HL-60/S4 (cell line): Measurements from ENCODE around the gene IHH.

Source experiments
- in situ Hi-C: fragments of 300-500 bp; cut with MboI; formaldehyde crosslinking; loops from 2 replicates; pipeline ENCODE4 v1.14.3; 2022; ENCODE audit warnings: low sequenced_read_pairs

The IHH gene

DNA sequence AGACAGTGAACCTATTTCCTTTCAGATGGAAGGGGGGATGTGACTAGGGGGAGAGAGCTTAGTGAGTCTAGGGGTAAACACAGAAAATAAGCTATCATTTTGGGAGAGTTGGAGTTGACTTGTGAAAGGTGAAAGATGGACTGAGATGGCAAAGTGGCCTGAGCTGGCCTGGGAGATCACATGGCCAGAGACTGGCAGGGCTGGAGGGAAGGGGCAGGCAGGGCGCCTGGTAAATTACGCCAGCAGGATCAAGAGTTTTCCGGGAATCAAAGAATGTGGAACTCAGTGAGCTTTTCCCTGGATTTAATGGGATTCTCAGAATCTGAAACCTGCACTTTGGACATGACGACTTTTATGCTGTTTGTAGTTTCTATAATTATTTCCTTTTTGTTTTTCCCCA, 18.6 kb downstream of the IHH start:
- in situ Hi-C loops = no loop called here

DNA sequence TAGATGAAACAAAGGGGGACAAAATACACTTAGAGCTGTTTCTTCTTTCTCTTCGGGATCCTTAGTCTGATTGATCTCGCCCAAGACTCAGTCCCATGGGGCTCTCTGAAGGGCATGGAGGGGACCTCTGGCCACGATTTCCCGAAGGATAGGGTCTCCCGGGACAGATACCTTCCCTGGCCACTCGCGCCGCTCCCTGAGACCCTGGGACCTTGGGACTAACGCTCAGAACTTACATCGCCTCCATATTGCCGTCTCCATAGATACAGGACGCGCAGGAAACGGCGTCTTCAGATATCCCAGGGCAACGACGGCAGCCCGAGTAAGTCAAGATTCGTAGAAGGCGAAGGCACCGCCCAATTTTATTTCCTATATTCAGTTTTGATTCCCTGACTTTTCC, 19.5 kb downstream of the IHH start, which contains the start of gene CFAP65:
CFAP65 (minus strand) TSS at position 265 of the 400 bp plus-strand sequence. CDS start 2,468 bp downstream, outside the sequence.
- in situ Hi-C loops = no loop called here

DNA sequence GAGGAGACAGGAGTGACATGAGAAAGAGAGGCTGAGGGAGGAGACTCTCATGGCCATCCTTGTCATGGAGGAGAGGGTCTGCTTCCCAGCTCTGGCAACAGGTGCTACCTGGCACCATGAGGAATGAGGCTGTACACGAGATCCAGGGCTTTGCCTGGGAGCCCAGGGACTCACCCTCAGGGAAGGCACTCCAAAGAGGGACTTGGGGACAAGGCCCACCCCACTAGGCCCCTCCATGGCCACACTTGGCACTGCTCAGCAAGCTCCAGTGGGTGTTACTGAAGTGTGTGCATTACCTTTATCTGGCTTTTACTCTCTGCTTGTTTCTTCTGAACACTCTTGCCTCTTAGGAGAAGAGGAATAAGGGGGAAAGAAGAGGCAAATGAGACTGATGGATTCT, 22.1 kb downstream of the IHH start:
- in situ Hi-C loops = no loop called here

DNA sequence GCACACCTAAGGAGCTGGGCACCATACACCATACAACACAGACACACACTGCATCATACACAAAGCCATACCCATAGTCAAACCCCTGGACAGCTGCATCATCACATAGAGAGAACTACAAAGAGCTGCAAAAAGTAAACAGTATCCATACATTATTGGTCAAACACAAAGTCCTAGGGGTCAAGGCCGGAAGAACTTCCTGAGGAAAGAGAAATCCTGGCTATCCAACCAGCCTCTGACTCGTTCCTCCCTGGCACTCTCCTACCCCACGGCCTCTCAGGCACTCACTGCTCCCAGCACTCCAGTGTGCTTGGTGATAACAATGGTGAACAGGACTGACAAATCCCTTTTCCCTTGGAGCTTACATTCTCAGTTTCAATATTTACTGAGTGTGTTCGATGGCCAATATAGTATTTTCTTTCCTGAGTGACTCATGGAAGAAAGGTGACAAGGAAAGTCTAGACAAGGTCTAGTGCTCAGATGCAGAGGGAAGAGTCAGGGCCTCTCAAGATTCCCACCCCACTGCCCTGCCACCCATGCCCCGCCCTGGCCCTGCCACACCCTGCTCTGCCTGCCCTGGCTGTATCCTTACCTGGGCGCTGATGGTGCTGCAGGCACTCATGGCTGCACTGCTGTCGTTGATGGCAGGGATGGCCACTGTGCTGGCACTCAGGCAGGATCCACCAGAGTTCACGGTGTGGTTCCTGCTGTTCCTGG, 22.8 kb downstream of the IHH start:
- in situ Hi-C loops = no loop called here

DNA sequence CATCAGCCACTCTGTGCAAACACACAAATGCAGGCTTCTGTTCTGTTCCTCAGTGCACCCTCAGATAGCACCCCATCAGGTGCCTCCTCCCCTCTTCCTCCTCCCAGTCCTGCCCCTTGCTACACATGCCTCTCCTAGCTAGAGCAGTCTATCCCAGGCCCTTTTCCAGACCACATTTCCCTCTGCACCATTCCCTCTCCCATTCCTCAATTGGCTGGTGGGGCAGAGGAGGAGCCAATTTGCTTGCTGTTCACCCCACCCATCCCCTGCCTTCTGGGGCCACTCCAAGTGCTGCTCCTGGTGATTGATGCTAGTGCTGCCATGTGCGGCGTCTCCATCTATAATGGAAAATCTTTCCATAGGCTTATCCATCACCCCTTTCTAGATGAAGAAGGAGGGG, 24.8 kb downstream of the IHH start:
- in situ Hi-C loops = no loop called here

DNA sequence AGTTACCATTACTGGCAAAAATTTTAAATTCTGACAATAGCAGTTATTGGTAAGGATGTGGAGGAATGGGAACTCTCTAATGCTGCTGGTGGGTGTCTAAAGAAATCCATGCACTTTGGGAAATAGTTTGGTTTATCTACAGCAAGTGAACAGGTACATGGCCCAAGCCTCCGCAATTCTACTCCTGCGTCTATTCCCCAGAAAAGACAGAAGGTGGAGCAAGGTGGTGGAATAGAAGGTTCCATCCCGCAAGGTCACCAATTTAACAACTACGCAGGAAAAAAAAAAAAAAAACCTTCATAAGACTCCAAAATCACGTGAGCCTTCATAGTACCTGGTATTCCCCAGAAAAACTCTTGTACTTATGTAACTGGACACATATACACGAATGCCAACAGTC, 25.9 kb downstream of the IHH start:
- in situ Hi-C loops = no loop called here

DNA sequence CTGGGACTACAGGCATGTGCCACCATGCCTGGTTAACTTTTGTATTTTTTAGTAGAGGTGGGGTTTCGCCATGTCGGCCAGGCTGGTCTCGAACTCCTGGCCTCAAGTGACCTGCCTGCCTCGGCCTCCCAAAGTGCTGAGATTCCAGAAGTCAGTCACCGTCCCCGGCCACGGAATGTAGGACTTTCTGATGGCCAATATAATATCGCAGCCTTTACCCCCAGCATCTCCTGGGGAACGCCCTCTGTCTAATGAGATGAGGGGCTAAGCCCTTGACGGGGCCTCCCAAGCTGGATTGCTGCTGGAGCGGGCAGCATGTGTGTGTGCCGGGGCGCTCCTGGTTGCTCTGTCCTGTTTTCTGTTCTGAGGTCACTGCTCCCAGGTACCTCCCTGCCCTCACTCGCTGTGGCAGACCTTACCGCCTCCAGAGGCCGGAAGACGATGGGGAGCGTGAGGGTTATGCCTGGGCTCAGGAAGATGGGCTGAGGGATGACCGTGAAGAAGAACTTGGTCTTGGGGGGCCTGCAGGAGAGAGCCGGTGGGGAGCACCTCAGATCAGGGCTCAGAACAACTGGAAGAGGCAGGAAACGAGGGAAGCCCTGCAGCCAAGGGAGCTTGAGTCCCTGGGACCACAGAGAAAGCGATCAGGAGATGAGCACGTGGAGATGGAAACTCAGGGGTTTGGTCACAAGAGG, 28.5 kb downstream of the IHH start:
- in situ Hi-C loops = no loop called here

DNA sequence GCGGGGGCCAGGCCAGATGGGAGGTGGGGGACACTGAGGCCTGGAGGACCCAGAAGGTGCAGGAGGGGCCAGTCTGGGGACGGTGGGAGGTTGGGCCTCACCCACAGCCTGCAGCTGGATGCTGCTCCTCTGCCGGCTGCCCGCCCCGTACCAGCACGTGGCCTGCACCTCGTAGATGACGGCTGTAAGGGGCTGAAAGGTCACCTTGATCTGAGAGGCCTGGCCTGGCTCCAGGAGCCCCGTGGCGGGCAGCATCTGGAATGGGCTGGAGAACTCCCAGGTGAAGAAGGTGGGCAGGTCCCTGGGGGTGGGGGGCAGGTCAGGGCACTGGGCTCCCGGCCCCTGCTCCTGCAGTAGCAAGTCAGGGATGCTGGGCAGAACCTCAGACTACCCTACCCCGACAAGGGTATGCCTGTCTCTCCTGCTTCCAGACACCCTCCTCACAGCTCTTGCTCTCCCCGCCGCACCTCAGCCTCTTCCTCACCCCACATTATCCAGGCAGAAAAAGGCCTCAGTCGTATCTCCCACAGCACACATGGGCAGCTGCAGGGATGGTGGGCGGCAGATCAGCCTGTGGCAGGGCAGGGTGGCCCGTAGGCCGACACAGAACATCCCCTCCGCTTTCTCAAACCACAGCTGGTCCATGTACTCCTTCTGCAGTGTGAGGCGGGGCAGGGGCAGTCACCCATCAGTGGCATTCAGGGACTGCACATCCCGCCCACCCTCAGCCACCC, 29.5 kb downstream of the IHH start:
- in situ Hi-C loops = no loop called here

DNA sequence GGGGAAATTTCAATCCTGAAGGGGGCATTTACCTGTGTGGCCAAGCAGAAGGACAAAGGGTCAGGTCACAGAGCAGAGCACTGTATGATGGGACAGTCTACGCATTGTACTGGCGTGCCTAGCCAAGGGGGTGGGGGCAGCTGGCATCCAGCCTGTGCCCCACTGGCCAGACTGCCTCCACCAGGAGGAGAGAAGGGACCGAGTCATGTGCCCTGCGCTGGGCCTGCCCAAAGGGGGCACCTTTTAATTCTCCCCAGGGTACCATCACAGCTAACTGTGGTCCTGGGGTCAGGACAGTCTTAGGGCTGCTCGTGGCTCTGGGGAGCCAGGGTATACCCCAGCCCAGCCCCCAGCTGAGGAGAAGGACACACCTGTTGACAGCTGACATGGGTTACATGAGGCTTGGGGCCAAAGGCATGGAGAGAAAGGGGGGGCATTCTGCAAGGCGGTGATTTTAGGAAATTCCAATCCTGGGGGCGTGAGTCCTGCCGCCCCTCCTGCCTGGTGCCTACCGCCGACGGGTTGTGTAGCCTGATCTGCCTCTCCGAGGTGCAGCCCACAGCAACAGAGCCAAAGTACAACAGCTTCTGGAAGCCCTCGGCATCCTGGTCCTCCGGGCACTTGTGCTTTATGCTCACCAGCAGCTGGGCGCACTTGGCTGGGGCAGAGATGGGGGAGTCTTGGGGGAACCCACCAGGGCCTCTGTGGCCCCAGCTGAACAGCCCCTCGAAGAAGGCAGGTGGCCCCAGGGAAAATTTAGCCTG, 30.4 kb downstream of the IHH start:
- in situ Hi-C loops = no loop called here

DNA sequence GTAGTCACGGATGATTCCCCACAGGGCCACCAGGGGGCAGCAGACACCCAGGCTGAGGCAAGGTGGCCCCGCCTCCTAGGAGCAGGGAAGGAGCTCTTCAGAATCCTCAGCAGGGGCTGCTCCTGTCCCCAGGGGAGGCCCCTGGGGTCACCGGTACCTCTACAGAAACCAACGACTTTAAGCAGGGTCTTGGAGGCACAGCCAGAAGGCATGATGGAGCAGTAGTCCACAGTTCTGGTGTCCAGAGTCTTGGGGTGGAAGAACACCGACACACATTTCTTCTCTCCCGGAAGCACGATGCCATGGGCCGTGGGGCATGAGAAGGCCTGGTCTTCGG, 30.9 kb downstream of the IHH start:
- in situ Hi-C loops = no loop called here

DNA sequence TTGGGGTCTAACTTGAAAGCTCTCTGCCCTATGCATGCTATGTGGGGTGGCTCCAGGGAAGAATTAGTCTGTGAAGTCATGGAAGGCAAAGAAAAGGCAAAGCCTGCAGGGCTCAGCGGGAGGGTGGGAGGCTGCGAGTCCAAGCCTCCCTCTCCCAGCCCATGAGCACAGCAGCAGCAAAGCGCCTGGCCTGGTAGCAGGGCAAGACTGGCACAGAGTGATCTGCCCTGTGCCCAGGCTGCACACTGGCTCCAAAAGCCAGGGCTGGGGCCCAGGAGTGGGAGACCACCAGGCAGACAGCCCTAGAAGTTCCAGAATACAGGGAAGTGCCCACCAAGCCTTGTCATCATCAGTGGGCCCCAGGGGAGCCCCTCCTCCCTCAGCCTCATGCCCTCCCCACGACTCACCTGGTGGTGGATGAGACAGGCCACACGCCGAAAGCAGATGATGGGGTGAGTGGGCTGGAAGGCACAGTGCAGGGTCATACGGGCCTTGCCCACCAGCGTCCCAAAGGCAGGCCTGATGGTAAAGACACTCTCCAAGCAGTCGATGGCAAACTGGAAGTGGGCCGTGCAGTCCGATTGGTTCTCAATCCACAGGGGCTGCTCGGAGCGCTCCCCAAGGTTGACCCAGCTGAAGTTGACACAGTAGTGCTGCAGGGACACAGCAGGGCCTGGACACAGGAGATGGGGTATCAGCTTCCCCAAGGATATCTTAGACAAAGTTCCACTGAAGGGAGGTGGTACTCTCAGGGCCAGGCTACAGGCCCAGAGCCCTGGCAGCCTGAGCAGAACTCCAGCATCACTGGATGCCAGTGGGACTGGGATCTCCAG, 31.5 kb downstream of the IHH start:
- in situ Hi-C loops = no loop called here

DNA sequence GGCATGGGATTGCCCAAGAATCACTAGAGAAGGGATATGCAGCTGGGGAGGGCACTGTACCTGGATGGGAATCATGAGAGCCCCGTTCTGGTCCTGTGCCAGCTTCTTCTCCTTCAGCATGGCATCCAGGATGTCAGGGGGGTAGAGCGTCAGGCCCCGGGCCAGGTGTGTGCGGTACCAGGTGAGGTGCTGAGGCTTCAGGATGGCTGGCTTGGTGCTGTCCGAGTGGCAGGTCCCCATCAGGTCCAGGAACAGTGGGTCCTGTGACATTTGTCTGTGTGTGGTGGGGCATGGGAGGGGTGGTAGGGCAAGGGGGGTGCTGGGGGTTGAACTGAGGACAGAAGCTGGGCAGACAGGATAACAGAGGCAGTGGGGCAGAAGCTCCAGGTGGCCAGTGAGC, 32.6 kb downstream of the IHH start:
- in situ Hi-C loops = no loop called here

DNA sequence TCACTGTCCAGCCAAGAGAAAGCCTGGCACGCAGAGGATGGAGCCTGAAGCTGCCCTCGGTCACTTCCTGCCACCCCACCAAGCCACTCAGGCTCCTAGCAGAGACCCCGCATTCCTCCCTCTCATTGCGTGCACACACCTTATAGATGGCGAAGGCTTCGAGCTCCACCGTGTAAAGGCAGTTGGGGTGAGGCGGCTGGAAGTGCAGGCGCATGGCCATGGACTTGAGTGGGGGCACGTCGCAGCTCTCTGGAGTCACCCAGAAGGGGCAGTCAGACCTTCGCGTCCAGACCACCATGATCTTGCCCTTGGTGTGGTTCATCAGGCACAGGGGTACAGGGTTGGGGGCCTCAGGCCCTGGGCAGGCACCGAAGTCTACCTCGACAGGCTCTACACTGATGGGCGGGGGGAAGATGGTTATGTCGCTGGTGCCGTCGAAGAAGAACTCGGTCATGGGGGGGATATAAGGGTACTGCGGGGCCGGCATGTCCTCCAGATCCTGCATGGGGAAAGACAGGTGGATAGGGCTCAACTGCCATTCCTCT, 33.1 kb downstream of the IHH start:
- in situ Hi-C loops = no loop called here

DNA sequence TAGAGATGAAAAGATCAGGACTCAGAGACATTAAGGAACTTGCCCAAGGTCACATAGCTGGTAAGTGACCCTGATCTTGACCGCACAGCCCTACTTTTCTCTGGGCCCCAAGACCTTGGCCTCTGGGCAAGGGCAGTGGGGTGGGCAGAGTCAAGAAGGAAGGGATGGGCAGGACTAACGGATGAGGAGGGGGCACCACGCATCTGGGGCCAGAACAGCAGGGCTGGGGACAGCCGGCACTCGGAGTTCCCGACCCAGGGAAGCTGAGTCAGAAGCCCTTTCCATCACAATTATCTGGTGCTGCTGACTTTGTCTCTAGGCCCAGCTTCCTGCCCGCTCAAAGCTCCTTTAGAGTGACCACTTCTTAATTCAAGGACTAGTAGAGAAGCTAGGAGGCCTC, 33.8 kb downstream of the IHH start:
- in situ Hi-C loops = no loop called here

DNA sequence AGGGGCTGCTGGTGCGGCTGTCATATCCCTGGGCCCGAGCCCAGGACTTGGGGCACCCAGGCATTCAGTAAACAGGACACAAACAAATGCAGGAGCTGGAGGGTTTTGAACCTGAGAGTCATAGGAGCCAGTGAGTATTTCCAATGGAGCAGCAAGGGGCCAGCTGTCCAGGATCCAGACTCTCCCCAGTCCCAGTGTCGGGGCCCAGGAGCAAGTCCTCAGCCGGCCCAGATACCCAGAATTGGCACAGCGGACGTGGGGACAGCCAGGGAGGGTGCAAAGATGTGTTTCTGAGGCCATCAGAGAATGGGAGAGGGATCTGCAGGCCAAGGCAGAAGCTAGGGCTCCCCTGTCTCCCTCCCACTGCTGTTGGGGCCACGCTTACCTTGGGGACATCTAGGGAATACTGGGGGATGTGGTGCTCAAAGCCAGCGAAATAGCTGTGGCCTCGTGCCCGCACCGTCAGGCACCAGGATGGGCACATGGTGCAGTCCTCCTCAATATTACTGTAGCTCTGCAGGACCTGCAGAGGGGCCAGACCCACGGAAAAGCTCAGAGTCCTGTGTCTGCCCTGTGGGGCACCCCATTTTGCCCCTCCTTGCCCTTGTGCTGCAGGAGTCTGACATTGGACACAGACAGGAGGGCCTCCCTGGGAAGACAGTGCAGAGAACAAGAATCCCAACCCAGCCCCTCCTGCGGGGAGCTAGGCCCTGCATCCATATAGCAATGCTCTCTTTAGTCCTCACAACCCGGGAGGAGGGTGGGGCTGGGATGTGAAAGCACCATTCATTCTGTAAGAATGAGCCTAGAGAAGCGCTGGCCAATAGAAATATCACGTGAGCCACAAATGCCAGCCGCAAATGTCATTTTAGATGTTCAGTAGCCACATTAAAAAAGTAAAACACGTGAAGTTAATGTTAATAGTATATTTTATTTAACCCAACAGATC, 34.8 kb downstream of the IHH start:
- in situ Hi-C loops = no loop called here

DNA sequence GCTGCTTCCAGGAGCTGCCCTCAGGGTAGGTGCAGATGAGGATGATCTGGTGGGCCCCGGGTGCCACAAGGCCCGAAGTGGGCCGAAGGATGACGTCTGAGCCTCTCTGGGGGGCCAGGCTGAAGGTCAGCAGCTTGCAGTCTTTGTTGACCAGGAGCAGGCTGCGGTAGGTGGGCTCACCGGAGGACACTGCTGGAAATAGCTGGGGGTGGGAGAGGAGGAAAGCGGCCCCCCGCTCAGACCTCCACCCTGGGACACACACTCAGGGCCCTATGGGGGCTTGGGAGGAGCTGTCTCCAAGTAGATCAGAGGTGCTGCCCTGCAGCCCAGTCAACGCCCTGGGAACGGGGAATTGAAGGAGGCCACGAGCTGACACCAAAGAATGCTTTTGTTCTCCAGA, 36.7 kb downstream of the IHH start:
- in situ Hi-C loops = no loop called here

DNA sequence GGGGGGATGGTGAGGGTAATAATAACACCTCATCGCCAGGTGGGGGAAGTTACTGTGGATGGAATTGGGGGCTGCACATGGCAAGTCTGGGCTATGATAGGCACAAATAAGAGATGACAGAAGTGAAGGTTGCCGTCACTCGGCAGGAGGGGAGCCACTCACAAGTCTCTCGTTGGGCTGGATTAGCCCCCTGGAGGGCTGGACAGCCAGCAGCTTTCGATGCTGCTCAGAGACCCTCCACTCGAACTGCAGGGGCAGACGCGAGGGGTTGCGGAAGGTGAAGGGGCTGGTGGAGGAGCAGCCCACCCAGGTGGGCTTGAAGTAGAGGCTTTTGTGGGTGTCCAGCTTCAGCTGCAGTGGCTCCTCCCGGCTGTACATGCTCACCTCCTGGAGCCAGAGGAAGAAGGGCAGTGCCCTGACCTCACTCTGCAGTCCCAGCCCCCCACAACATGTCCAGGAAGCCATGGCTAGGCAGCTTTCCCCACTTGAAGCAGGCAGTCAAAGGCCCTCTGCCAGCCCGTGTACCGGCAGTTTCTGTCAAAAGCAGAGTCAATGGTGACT, 37.6 kb downstream of the IHH start:
- in situ Hi-C loops = no loop called here

DNA sequence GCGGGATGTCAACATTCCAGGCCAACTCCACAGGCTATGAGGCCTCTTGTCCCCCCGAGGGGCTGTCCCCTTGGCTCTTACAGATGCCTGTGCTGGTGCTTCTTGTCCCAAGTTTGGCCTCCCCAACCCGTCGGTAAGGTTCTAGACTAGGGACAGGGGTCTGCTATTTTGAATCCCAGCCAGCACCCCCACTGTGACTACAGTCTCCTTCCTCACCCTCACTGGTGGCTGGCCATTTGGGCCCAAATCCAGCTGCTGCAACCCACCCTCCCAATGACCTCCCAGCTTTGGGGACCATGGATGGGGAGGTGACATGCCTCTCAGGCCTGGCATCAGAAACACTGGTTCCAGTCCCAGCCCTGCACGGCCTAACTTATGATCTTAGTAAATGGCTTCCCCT, 38.1 kb downstream of the IHH start:
- in situ Hi-C loops = no loop called here

DNA sequence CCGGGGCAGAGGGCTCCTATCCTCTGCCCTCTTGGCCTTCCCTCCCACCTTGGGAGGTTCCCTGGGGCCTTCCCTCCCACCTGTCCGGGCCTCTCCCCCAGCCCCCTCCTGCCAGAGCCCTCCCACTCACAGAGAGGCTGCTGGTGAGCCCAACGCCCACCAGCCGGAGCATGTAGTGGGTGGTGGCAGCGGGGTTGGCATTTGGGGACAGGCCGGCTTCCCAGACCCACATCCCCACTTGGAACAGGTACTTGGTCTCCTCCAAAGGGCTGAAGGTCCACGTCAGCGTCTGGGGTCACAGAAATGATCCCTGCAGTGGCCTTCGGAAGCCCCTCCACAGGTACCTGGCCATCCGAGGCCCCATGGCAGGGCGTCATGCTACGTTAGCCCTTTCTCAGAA, 38.7 kb downstream of the IHH start:
- in situ Hi-C loops = no loop called here
